Mammary epithelial cell (primary cell): Measurements from ENCODE around the gene GABRR2.

ENCODE experiments used
- CTCF ChIP-seq, 2 donors: IDR thresholded peaks in 1 of 2; conservative IDR thresholded peaks in 1 of 2; 2 replicates each; pipeline ENCODE4 v1.5.1; 2011 to 2012; ENCODE audit warnings: inconsistent platforms in 2 of 2, low read length in 2 of 2, mild to moderate bottlenecking in 2 of 2, control low read depth in 1 of 2, low read depth in 1 of 2; ENCODE audit not compliant: insufficient read depth in 1 of 2; ENCODE audit errors: extremely low read depth in 1 of 2
- EZH2 ChIP-seq: IDR thresholded peaks from 2 replicates; pipeline ENCODE4 v1.6.1; 2012; ENCODE audit warnings: low read length, inconsistent platforms, borderline replicate concordance

GRCh38 chr6:89295981-89296380 is 19.1 kb downstream of the GABRR2 start:
- TF ChIP-seq CTCF (conservative IDR thresholded peaks at IDR 0.05 in 1 of 2, IDR thresholded peaks at IDR 0.05 in 1 of 2; ENCODE audit: extremely low read depth in 1 of 2, insufficient read depth in 1 of 2, low read depth in 1 of 2, low read length in 2 of 2) = no peak
- no peak for TF ChIP-seq EZH2
